AG04449 (cell line): Measurements from ENCODE around the gene MAST4.
A peak's percentile ranks its signal among the peaks of the same experiment; 100 is the strongest.

Source experiments
- CTCF ChIA-PET: fragments of 350-600 bp; formaldehyde crosslinking; extraction: SDS; loops from one replicate; lab custom pipeline; 2021; ENCODE audit warnings: antibody characterized with exemption; lab: Yijun Ruan, JAX
- POLR2A ChIA-PET: fragments of 400-600, 350-600 bp; formaldehyde crosslinking; extraction: SDS; loops from one replicate; lab custom pipeline; 2020; ENCODE audit warnings: antibody characterized with exemption, inconsistent platforms; lab: Yijun Ruan, JAX
- DNase-seq: peaks from one replicate; pipeline ENCODE4 v3.0.0-alpha.2; 2010; ENCODE audit warnings: low read depth, low spot score
- H3K4me3 ChIP-seq: 2 replicates; pipeline ENCODE4 v1.5.1; 2011; ENCODE audit warnings: low read depth, mild to moderate bottlenecking, control low read depth, low read length
- CTCF ChIP-seq: IDR thresholded peaks from one replicate; pipeline ENCODE4 v1.5.1; 2011; ENCODE audit warnings: mild to moderate bottlenecking, moderate library complexity, low read length, control low read depth, inconsistent platforms; ENCODE audit not compliant: insufficient read depth; ENCODE audit errors: missing control alignments

The MAST4 gene

GRCh38 chr5:67004730-67005350, 408.6 kb downstream of the MAST4 start:
- CTCF ChIA-PET = interaction anchor here (0.9 to 6.0 kb wide), 5 partner anchors 11 to 151 kb away, joined by 3 to 59 read pairs (median 3); no protein-coding TSS in a partner anchor
- POLR2A ChIA-PET = interaction anchor here (0.8 to 0.9 kb wide), 2 partner anchors 26 to 45 kb away, joined by 3 read pairs; no protein-coding TSS in a partner anchor
- DNase-seq = no peak
- peak overlapping the region; percentile 64 for H3K4me3 ChIP-seq
- no peak for TF ChIP-seq CTCF

GRCh38 chr5:67005737-67006499, 409.7 kb downstream of the MAST4 start:
- peak overlapping the region; percentile 12; the same call in 1 of the 2 replicates for H3K4me3 ChIP-seq

GRCh38 chr5:67006500-67006848, 410.3 kb downstream of the MAST4 start:
- no peak for DNase-seq
- no peak overlapping the region for H3K4me3 ChIP-seq
- ChIA-PET POLR2A (no interaction called here), CTCF (interaction anchor here (2.9 kb wide), 1 partner anchor 10 kb away, joined by 19 read pairs; no protein-coding TSS in a partner anchor)
- no peak for TF ChIP-seq CTCF

More at GRCh38 chr5:67005737-67006499, 409.7 kb downstream of the MAST4 start:
- no peak for DNase-seq
- POLR2A ChIA-PET = no interaction called here
- TF ChIP-seq CTCF = no peak
- CTCF ChIA-PET = interaction anchor here (0.7 to 6.0 kb wide), 4 partner anchors 10 to 142 kb away, joined by 3 to 59 read pairs (median 11); no protein-coding TSS in a partner anchor

GRCh38 chr5:67009028-67009427, 412.8 kb downstream of the MAST4 start:
- CTCF ChIA-PET = interaction anchor here (3.7 kb wide), 1 partner anchor 21 kb away, joined by 16 read pairs; no protein-coding TSS in a partner anchor
- DNase-seq = no peak
- POLR2A ChIA-PET = no interaction called here
- TF ChIP-seq CTCF = no peak
- H3K4me3 ChIP-seq = no peak overlapping the region

GRCh38 chr5:67010684-67011409, 414.7 kb downstream of the MAST4 start:
- no peak overlapping the region; the same call in none of the 2 replicates for H3K4me3 ChIP-seq
- ChIA-PET POLR2A (no interaction called here), CTCF (interaction anchor here (3.7 kb wide), 1 partner anchor 23 kb away, joined by 16 read pairs; no protein-coding TSS in a partner anchor)
- no peak for TF ChIP-seq CTCF
- no peak for DNase-seq
